ENCODE measurements around the gene TEX48. TPM values are rescaled to one million over a fixed set of nuclear protein-coding genes. Genes with fewer than 3 reads are reported as not detected.
A peak's percentile ranks its signal among the peaks of the same experiment; 100 is the strongest.

The TEX48 gene
- polyA plus RNA-seq, 1 donor from 2014 or later = not detected

GRCh38 chr9:114706711-114707110 is 24.7 kb upstream of the TEX48 start:
- Mint-ChIP-seq H3K4me3 (no peak overlapping the region), H3K36me3 (no peaks in the 10 kb centered on the region), H3K27me3 (peaks cover 16% of the 10 kb centered on the region), H3K4me1 (no peaks in the 10 kb centered on the region), H3K27ac (no peak overlapping the region), H3K9me3 (no peaks in the 10 kb centered on the region)

DNA sequence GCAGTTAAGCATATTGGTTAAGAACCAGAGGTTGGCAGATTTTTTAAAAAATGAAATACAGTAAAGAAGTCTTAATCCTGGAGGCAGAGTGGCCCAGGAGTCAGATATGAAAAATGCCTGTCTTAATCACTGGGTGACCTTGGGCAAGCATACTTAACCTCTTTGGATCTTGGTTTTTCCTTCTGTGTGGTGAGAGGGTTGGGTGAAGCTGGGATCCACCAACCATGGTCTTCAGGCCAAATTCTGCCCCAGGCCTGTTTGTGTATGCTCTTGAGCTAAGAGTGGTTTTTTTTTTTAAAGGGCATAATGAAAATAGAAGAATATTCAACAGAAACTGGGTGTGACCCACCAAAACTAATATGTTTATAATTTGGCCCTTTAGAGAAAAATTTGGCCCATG is 20.0 kb upstream of the TEX48 start:
- H3K36me3 Mint-ChIP-seq = no peaks in the 10 kb centered on the region
- peaks cover 7 to 12% (median 8%) of the 10 kb centered on the region in 3 donors for H3K4me1 Mint-ChIP-seq
- H3K27me3 Mint-ChIP-seq = peaks cover 8% of the 10 kb centered on the region
- H3K4me3 Mint-ChIP-seq = no peak overlapping the region
- no peak overlapping the region for H3K27ac Mint-ChIP-seq
- no peaks in the 10 kb centered on the region for H3K9me3 Mint-ChIP-seq

DNA sequence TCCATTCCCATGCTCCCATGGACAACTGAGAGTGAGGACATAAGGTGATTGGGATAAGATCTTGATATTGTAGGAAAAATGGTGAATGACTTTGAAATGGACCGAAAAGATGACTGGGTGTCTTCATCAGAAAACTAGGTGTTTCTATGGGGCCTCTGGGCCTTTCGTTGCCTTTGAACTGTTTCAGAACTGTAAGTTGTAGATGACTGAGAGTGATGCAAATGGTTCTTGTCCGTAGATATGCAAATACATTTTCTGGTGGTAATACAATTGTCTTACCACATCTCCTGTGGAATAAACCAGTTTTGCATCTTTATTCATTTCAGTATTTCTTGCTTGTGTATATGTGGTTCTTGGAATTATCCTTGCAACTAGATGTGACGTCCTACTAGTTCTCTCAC is 16.0 kb upstream of the TEX48 start:
- Mint-ChIP-seq H3K27me3 (peaks cover 21% of the 10 kb centered on the region), H3K9me3 (no peaks in the 10 kb centered on the region), H3K27ac (no peak overlapping the region), H3K4me3 (peak overlapping the region in 1 of 4 donors; percentile 55), H3K4me1 (peaks cover 8 to 12% (median 8%) of the 10 kb centered on the region in 3 donors), H3K36me3 (no peaks in the 10 kb centered on the region)

DNA sequence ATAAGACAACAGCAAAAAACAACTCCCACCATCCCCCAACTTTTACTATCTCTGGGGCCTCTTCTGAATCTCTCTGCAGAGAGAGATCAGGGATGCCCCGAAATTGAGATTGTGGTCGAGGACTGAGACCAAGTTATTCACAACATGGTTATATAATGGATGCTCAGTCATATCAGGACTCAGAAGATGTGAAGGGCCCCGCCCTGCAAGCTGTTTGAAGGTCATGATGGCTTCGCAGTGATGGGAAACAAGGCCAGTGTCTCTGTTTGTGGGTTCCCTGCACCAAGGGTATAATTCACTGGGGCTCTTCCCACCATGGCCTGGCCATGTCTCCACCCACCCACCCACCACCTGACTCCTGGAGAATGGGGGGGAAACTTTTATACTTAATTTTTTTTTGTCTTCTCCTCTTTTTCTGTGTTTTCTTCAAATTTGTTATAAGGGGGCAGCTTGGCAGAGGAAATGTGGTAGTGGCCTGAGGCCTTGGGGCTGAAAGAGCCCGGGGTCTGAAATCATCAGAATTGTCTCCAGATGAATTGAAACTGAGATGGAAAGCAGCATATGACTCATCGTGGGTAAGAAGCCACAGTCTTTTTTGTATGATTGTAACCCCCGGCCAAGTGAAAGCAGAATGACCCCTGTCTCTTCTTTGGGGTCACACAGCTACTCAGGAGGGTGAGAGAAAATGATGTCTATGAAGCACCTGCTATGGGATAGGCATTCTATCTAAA is 15.0 kb upstream of the TEX48 start:
- peak overlapping the region in 1 of 3 donors; percentile 15 for H3K27ac Mint-ChIP-seq
- H3K36me3 Mint-ChIP-seq = no peaks in the 10 kb centered on the region
- H3K4me3 Mint-ChIP-seq = peak overlapping the region in 1 of 4 donors; percentile 71
- peaks cover 28% of the 10 kb centered on the region for H3K27me3 Mint-ChIP-seq
- H3K4me1 Mint-ChIP-seq = peaks cover 8 to 12% (median 8%) of the 10 kb centered on the region in 3 donors
- no peaks in the 10 kb centered on the region for H3K9me3 Mint-ChIP-seq

DNA sequence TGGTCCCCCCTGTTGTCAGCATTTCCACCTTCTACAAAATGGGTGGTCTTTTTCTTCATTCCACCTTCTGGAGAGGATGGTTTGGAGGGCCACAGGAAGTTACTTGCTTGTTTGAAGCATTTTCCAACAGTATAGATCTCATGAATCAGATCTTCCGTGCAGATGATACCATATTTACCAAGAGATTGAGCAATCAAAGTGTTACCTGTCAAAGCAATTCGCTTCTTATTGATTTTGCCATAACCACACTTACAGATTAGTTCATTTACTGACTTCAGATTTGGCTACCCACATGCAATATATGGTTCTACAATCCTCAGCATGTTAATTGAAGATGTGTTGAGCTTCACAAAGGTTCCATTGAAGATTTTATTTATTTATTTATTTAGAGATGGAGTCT is 14.0 kb upstream of the TEX48 start:
- Mint-ChIP-seq H3K4me1 (peaks cover 8 to 15% (median 13%) of the 10 kb centered on the region in 3 donors), H3K36me3 (no peaks in the 10 kb centered on the region), H3K9me3 (peaks cover 0 to 3% (median 0%) of the 10 kb centered on the region in 3 donors), H3K27ac (no peak overlapping the region), H3K27me3 (peaks cover 33% of the 10 kb centered on the region), H3K4me3 (no peak overlapping the region)

GRCh38 chr9:114694719-114695269 is 12.8 kb upstream of the TEX48 start:
- Mint-ChIP-seq H3K27me3 (peaks cover 35% of the 10 kb centered on the region), H3K9me3 (peaks cover 0 to 3% (median 0%) of the 10 kb centered on the region in 3 donors), H3K4me1 (peaks cover 8 to 17% (median 14%) of the 10 kb centered on the region in 3 donors), H3K4me3 (peak overlapping the region in 1 of 4 donors; percentile 11), H3K27ac (peak overlapping the region in 1 of 3 donors; percentile 14), H3K36me3 (no peaks in the 10 kb centered on the region)

GRCh38 chr9:114694146-114694545 is 12.2 kb upstream of the TEX48 start:
- no peaks in the 10 kb centered on the region for H3K36me3 Mint-ChIP-seq
- no peak overlapping the region for H3K4me3 Mint-ChIP-seq
- H3K4me1 Mint-ChIP-seq = peaks cover 8 to 17% (median 14%) of the 10 kb centered on the region in 3 donors
- peaks cover 0 to 3% (median 0%) of the 10 kb centered on the region in 3 donors for H3K9me3 Mint-ChIP-seq
- H3K27me3 Mint-ChIP-seq = peaks cover 35% of the 10 kb centered on the region
- H3K27ac Mint-ChIP-seq = no peak overlapping the region

DNA sequence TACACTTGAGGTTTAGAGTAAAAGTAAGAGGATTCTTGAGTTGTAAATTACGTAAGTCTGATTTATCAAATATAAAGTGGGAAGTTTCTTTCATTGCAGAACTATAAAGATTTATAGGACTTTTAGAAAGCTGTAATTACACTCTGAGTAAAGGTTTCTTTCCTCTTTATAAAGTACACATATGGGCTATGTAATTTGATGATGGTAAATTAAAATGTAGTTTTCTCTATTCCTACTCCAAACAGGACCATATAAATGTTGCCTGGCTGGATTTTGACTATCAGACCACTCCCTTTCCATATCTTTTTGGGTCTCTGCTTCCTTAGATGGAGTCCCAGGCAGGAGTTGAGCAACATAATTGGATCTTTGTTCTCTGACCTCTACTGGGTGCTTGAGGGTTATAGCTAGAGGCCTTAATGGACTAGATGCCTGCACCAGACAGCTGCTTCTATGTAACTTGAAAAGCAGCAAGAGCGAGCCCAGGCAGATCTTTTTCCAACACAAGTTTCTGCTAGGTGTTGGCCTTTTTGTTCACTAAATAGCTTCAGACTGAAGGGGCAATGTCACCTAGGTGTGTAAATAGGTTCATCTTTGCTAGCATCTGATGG is 11.4 kb upstream of the TEX48 start:
- Mint-ChIP-seq H3K4me1 (peaks cover 8 to 17% (median 14%) of the 10 kb centered on the region in 3 donors), H3K36me3 (no peaks in the 10 kb centered on the region), H3K27me3 (peaks cover 35% of the 10 kb centered on the region), H3K27ac (no peak overlapping the region), H3K9me3 (peaks cover 0 to 3% (median 0%) of the 10 kb centered on the region in 3 donors), H3K4me3 (no peak overlapping the region)

GRCh38 chr9:114691956-114692295 is 9.9 kb upstream of the TEX48 start:
- Mint-ChIP-seq H3K9me3 (peaks cover 0 to 3% (median 0%) of the 10 kb centered on the region in 3 donors), H3K36me3 (peaks cover 1% of the 10 kb centered on the region), H3K27me3 (peaks cover 32% of the 10 kb centered on the region), H3K4me3 (no peak overlapping the region), H3K4me1 (peaks cover 0 to 10% (median 2%) of the 10 kb centered on the region in 3 donors), H3K27ac (no peak overlapping the region)

GRCh38 chr9:114691046-114691955 is 9.3 kb upstream of the TEX48 start:
- H3K4me1 Mint-ChIP-seq = peaks cover 0 to 10% (median 2%) of the 10 kb centered on the region in 3 donors
- H3K4me3 Mint-ChIP-seq = peak overlapping the region in 1 of 4 donors; percentile 73
- peaks cover 27% of the 10 kb centered on the region for H3K27me3 Mint-ChIP-seq
- H3K9me3 Mint-ChIP-seq = peaks cover 0 to 3% (median 0%) of the 10 kb centered on the region in 3 donors
- H3K27ac Mint-ChIP-seq = peak overlapping the region in 1 of 3 donors; percentile 63
- peaks cover 1% of the 10 kb centered on the region for H3K36me3 Mint-ChIP-seq

DNA sequence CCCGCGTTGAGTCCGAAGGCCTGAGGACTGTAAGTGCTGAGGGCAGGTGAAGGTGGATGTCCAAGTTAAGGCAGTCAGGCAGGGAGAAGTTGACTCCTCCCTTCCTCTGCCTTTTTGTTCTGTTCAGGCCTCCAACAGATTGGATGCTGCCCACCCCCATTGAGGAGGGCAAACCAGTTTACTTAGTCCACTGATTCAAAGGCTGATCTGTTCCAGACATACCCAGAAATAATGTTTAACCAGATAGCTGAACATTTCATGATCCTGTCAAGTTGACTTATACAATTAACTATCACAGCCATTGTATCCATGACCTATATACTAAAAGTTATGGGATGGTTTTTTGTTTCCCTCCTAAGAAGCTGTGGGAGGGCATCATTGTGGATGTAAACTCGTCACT is 8.3 kb upstream of the TEX48 start:
- H3K27ac Mint-ChIP-seq = no peak overlapping the region
- H3K4me1 Mint-ChIP-seq = peaks cover 0 to 12% (median 4%) of the 10 kb centered on the region in 3 donors
- H3K27me3 Mint-ChIP-seq = peaks cover 24% of the 10 kb centered on the region
- H3K36me3 Mint-ChIP-seq = peaks cover 1% of the 10 kb centered on the region
- no peak overlapping the region for H3K4me3 Mint-ChIP-seq
- peaks cover 0 to 3% (median 0%) of the 10 kb centered on the region in 3 donors for H3K9me3 Mint-ChIP-seq

DNA sequence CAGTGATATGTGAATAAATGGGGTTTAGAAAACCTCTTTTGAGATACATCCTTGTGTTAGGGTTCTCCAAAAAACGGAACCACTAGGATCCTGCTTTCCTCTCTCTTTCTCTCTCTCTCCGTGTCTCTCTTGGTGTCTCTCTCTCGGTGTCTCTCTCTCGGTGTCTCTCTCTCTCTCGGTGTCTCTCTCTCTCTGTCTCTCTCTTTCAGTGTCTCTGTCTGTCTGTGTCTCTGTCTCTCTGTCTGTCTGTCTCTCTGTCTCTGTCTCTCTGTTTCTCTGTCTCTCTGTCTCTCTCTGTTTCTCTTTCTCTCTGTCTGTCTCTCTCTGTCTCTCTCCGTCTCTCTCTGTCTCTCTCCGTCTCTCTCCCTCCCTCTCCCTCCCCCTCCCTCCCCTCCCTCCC is 7.8 kb upstream of the TEX48 start:
- Mint-ChIP-seq H3K9me3 (peaks cover 0 to 3% (median 0%) of the 10 kb centered on the region in 3 donors), H3K36me3 (peaks cover 1% of the 10 kb centered on the region), H3K4me1 (peaks cover 0 to 12% (median 4%) of the 10 kb centered on the region in 3 donors), H3K27me3 (peaks cover 22% of the 10 kb centered on the region), H3K4me3 (peak overlapping the region in 1 of 4 donors; percentile 20), H3K27ac (no peak overlapping the region)

DNA sequence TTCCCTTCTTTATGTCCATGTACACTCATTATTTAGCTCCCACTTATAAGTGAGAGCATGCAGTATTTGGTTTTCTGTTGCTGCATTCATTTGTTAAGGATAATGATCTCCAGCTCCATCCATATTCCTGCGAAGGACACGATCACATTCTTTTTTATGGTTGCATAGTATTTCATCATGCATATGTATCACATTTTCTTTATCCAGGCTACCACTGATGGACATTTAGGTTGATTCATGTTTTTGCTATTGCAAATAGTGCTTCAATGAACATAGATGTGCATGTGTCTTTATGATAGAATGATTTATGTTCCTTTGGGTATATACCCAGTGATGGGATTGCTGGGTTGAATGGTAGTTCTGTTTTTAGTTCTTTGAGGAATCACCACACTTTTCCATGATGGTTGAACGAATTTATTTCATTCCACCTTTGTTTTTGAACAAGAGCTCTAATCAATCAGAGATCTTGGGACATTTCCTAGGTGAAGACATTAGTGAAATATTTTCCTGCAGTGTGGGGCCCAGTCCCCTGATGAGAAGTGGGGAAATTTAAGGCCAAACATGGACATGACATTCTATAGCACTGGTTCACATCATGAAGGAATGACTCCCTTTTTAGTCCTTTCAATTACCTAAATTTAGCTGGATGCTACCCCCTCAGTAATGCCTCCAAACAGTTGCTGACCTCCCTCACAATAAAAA is 7.1 kb upstream of the TEX48 start:
- H3K4me3 Mint-ChIP-seq = no peak overlapping the region
- peaks cover 0 to 11% (median 4%) of the 10 kb centered on the region in 3 donors for H3K4me1 Mint-ChIP-seq
- H3K27me3 Mint-ChIP-seq = peaks cover 17% of the 10 kb centered on the region
- peaks cover 1% of the 10 kb centered on the region for H3K36me3 Mint-ChIP-seq
- no peak overlapping the region for H3K27ac Mint-ChIP-seq
- peaks cover 0 to 3% (median 0%) of the 10 kb centered on the region in 3 donors for H3K9me3 Mint-ChIP-seq

- Mint-ChIP-seq H3K27me3 (peaks cover 17% of the 10 kb centered on the region), H3K4me3 (no peak overlapping the region), H3K27ac (no peak overlapping the region), H3K9me3 (peaks cover 0 to 3% (median 0%) of the 10 kb centered on the region in 3 donors), H3K36me3 (peaks cover 1% of the 10 kb centered on the region), H3K4me1 (peaks cover 0 to 11% (median 4%) of the 10 kb centered on the region in 3 donors)
These were observed 6.4 kb upstream of the TEX48 start for GRCh38 chr9:114688379-114688778.
